Smooth muscle cell (in vitro differentiated cells): ENCODE measurements around the gene LCE1E. TPM values are rescaled to one million over a fixed set of nuclear protein-coding genes. Genes with fewer than 3 reads are reported as not detected.

Experiments used
- DNase-seq: peaks from one replicate; lab custom pipeline; 2025; ENCODE audit not compliant: unreplicated experiment; lab: John Stamatoyannopoulos, UW
- H2AFZ ChIP-seq: fragments of 200-600 bp; sonication (generic); 2 replicates; pipeline ENCODE4 v1.6.0; 2016; ENCODE audit warnings: antibody characterized with exemption, low read depth, mild to moderate bottlenecking
- H3F3A ChIP-seq: fragments of 200-600 bp; sonication (generic); 2 replicates; pipeline ENCODE4 v1.6.0; 2017; ENCODE audit warnings: antibody characterized with exemption, low read depth
- H3K27ac ChIP-seq: fragments of 200-600 bp; sonication (generic); 2 replicates; pipeline ENCODE4 v1.5.1; 2016; ENCODE audit warnings: low read depth, mild to moderate bottlenecking
- H3K27me3 ChIP-seq: fragments of 200-600 bp; sonication (generic); 2 replicates; pipeline ENCODE4 v1.6.1; 2016; ENCODE audit warnings: low read depth, mild to moderate bottlenecking
- H3K36me3 ChIP-seq: fragments of 200-600 bp; sonication (generic); 2 replicates; pipeline ENCODE4 v1.5.1; 2016; ENCODE audit warnings: low read depth
- H3K4me1 ChIP-seq: fragments of 200-600 bp; sonication (generic); 2 replicates; pipeline ENCODE4 v1.5.1; 2016; ENCODE audit warnings: low read depth
- H3K4me2 ChIP-seq: fragments of 200-600 bp; sonication (generic); 2 replicates; pipeline ENCODE4 v1.6.0; 2016; ENCODE audit warnings: mild to moderate bottlenecking
- H3K4me3 ChIP-seq: fragments of 200-600 bp; sonication (generic); 2 replicates; pipeline ENCODE4 v1.5.1; 2016; ENCODE audit warnings: mild to moderate bottlenecking
- H3K79me2 ChIP-seq: fragments of 200-600 bp; sonication (generic); 2 replicates; pipeline ENCODE4 v1.6.0; 2016; ENCODE audit warnings: low read depth, mild to moderate bottlenecking
- H3K9ac ChIP-seq: fragments of 200-600 bp; sonication (generic); 2 replicates; pipeline ENCODE4 v1.6.0; 2016; ENCODE audit warnings: low read depth
- H3K9me3 ChIP-seq: fragments of 200-600 bp; sonication (generic); replicated peaks from 2 replicates; pipeline ENCODE4 v1.5.1; 2016; ENCODE audit warnings: low read depth
- H4K20me1 ChIP-seq: fragments of 200-600 bp; sonication (generic); 2 replicates; pipeline ENCODE4 v1.6.0; 2016; ENCODE audit warnings: low read depth
- WGBS: methylation state at CpG from one replicate; pipeline ENCODE4 v1.1.7; 2016; ENCODE audit warnings: low lambda C conversion rate; 5-methylcytosine and 5-hydroxymethylcytosine counted together
- polyA plus RNA-seq: library from polyadenylated mRNA; unstranded; fragments of >200 nt; fragmentation: Nextera tagmentation; extraction: Ambion mirVana; gene quantifications from 2 replicates; pipeline ENCODE4 v1.2.1, GENCODE V29; 2016
- total RNA-seq: library from RNA; depleted of rRNA; stranded (reverse); fragments of >200 nt; gene quantifications from 2 replicates; pipeline ENCODE4 v1.2.3, GENCODE V29; 2014
- TF ChIP-seq, protein P1 (sequence below): fragments of 200-600 bp; sonication (generic); IDR thresholded peaks from 2 replicates; pipeline ENCODE4 v1.5.1; 2017; ENCODE audit warnings: borderline replicate concordance, mild to moderate bottlenecking, antibody characterized with exemption; ENCODE audit not compliant: insufficient read depth, poor library complexity, severe bottlenecking

The LCE1E gene
- total and polyA plus RNA-seq, 2 experiments from 2014 or later: not detected

DNA sequence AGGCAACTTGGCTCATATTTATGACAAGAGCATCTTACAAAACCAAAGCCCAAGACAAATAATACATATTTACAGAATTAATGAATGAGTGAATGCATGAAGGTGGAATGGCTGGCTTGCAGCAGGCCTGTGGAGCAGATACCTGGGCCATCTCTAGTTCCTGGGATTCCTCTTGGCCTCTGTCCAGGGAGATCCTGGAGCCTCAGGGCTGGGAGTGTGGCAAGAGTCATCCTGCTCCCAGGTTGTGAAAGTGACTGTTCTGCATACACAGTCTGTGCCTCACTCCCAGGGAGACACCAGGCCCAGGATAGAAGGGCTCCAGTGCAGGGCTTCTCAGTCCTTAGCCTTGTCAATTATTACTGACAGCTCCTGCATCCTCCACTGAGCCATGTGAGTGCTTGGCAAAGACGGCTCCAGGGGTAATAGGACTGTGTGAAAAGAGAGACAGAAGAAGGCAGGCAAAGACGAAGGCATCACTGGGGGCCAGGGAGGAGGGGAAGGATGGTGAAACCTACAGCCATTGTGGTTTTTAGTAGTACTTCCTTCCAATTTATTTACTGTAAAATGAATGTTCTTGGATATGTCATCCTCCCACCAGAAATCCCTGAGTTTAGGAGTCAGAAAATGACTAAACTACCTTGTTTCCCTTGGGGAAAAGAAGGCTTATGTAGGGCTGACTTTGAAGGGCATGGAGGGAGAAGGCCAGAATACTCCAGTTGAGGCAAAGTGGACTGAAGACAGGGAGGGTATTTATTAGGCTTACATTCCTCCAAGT lies 42.5 kb upstream of the LCE1E start:
- H3K9me3 ChIP-seq: peaks cover 9% of the 10 kb centered on the region
- no peaks in the 10 kb centered on the region for H3K27me3 ChIP-seq
- no peak overlapping the region for H3K4me2 ChIP-seq
- no peak for DNase-seq
- H3K9ac ChIP-seq: no peak overlapping the region
- no peaks in the 10 kb centered on the region for H3K36me3 ChIP-seq
- H3K4me3 ChIP-seq: no peak overlapping the region
- no peaks in the 10 kb centered on the region for H3K79me2 ChIP-seq
- no peaks in the 10 kb centered on the region for H3F3A ChIP-seq
- H4K20me1 ChIP-seq: no peaks in the 10 kb centered on the region
- TF ChIP-seq, protein P1, sequence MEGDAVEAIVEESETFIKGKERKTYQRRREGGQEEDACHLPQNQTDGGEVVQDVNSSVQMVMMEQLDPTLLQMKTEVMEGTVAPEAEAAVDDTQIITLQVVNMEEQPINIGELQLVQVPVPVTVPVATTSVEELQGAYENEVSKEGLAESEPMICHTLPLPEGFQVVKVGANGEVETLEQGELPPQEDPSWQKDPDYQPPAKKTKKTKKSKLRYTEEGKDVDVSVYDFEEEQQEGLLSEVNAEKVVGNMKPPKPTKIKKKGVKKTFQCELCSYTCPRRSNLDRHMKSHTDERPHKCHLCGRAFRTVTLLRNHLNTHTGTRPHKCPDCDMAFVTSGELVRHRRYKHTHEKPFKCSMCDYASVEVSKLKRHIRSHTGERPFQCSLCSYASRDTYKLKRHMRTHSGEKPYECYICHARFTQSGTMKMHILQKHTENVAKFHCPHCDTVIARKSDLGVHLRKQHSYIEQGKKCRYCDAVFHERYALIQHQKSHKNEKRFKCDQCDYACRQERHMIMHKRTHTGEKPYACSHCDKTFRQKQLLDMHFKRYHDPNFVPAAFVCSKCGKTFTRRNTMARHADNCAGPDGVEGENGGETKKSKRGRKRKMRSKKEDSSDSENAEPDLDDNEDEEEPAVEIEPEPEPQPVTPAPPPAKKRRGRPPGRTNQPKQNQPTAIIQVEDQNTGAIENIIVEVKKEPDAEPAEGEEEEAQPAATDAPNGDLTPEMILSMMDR: no peak
- H2AFZ ChIP-seq: no peak overlapping the region
- no peak overlapping the region for H3K27ac ChIP-seq
- no peaks in the 10 kb centered on the region for H3K4me1 ChIP-seq
- 45% methylated on average over 2 of the region's 2 CpGs for WGBS

DNA sequence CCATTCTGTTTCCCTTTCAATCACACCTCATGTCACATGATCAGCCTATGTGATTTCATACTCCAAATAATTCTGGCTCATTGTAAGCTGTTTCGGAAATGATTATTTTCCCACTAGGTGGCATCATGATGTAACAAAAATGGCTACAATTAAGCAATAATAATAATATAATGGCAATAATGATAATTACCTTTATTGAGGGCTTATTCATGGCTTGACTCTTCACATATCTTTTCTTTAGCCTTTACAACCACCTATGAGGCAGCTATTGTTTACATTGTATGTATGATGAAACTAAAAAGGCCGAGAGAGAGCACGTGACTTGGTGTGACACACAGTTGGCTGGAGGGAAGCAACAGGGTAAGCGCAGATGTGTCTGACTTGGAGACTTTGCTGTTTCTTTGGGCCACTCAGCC lies 40.8 kb upstream of the LCE1E start:
- Histone ChIP-seq H3K27ac (no peak overlapping the region), H3K27me3 (no peaks in the 10 kb centered on the region), H4K20me1 (no peaks in the 10 kb centered on the region), H3K79me2 (no peaks in the 10 kb centered on the region), H3K4me2 (no peak overlapping the region), H3K9me3 (peaks cover 4% of the 10 kb centered on the region), H2AFZ (no peak overlapping the region), H3K9ac (no peak overlapping the region), H3K4me1 (no peaks in the 10 kb centered on the region), H3K36me3 (no peaks in the 10 kb centered on the region), H3K4me3 (no peak overlapping the region), H3F3A (no peaks in the 10 kb centered on the region)
- 94% methylated on average over 4 of the region's 4 CpGs for WGBS
- TF ChIP-seq, protein P1: no peak
- no peak for DNase-seq

DNA sequence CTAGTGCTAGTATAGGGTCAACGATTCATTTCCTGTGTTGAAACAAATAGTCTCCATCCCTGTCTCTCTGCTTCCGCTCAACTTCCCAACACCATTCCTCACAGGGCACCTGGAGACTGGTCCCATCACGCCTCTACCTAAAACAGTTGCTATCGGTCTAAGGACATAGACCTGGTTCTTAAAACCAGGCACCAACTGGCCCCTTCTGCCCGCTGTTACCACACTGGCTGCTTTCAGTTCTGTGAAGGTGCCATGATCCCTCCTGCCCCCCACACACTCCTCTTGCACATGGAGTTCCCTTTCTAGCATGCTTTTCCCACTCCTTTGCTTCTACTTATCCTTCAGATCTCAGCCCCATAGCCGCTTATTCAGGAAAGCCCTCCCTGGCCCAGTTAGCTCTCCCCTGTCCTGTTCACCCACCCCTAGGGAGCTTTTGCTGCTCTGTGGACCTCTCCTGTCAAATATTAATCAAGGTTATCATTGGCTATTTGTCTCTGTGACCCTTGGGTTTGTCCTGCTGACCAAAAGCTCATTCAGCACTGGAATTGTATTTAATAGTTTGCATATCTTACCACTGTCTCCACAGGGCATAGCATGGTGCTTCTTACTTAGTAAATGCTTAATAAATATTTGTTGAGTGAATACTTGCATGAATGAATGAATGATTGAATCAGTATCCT lies 40.2 kb upstream of the LCE1E start:
- H3F3A ChIP-seq: no peaks in the 10 kb centered on the region
- no peaks in the 10 kb centered on the region for H3K4me1 ChIP-seq
- 81% methylated on average over 6 of the region's 6 CpGs for WGBS
- H3K27me3 ChIP-seq: no peaks in the 10 kb centered on the region
- TF ChIP-seq, protein P1: no peak
- H3K79me2 ChIP-seq: no peaks in the 10 kb centered on the region
- H2AFZ ChIP-seq: no peak overlapping the region
- no peaks in the 10 kb centered on the region for H3K36me3 ChIP-seq
- no peak overlapping the region for H3K27ac ChIP-seq
- peaks cover 4% of the 10 kb centered on the region for H3K9me3 ChIP-seq
- no peak for DNase-seq
- H3K9ac ChIP-seq: no peak overlapping the region
- H4K20me1 ChIP-seq: no peaks in the 10 kb centered on the region
- no peak overlapping the region for H3K4me3 ChIP-seq
- no peak overlapping the region for H3K4me2 ChIP-seq
